ENCODE results near the gene UBTF.

DNA sequence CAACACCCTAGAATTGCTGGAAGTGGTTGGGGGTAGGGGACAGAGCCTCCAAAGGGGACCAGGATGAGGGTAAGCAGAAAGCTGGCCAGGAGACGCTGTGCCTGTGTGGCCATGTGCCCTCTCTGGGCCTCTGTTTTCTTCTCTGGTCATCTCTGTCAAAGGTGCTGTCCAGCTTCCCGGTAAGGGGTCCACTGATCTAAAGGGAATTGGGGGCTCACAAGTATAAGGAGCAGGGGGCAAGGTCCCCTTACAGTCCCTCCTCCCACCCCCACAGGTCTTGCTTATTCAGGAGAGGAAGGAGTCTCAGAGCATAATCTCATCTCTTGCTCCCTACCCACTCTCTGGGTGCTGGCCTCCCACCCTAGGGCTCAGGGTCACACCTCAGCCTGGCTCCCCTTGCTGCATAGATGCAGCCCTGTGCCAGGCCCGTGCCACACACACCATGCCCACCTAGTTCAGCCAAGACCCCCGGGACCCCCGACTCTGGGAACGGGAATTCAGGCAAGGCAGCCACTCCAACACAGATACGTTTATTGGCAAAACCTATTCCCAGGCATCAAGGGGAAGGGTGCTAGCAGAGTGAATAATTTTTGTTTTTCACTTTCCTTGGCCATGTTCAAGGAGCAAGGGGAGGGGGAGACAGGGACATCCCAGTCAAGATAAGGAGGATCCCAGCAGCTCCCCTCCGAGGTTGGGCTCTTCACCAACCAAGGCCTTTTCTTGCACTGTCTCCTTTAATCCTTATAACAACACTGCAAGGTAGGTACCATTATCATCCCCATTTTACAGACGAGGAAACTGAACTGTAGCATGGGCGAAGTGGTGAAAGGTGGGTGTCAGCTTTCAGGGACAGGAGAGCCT is 28.6 kb upstream of the UBTF start:
- TF ChIP-seq, protein P1, sequence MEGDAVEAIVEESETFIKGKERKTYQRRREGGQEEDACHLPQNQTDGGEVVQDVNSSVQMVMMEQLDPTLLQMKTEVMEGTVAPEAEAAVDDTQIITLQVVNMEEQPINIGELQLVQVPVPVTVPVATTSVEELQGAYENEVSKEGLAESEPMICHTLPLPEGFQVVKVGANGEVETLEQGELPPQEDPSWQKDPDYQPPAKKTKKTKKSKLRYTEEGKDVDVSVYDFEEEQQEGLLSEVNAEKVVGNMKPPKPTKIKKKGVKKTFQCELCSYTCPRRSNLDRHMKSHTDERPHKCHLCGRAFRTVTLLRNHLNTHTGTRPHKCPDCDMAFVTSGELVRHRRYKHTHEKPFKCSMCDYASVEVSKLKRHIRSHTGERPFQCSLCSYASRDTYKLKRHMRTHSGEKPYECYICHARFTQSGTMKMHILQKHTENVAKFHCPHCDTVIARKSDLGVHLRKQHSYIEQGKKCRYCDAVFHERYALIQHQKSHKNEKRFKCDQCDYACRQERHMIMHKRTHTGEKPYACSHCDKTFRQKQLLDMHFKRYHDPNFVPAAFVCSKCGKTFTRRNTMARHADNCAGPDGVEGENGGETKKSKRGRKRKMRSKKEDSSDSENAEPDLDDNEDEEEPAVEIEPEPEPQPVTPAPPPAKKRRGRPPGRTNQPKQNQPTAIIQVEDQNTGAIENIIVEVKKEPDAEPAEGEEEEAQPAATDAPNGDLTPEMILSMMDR (IDR thresholded peaks at IDR 0.05), result no peak
- TF ChIP-seq POLR2A (IDR thresholded peaks at IDR 0.05), result no peak
